ENCODE results near the gene KCTD11. TPM values are rescaled to one million over a fixed set of nuclear protein-coding genes. Genes with fewer than 3 reads are reported as not detected.

The KCTD11 gene
- total and polyA plus RNA-seq, 2 experiments from 2014 or later, result 2.2 to 7.7 TPM

DNA sequence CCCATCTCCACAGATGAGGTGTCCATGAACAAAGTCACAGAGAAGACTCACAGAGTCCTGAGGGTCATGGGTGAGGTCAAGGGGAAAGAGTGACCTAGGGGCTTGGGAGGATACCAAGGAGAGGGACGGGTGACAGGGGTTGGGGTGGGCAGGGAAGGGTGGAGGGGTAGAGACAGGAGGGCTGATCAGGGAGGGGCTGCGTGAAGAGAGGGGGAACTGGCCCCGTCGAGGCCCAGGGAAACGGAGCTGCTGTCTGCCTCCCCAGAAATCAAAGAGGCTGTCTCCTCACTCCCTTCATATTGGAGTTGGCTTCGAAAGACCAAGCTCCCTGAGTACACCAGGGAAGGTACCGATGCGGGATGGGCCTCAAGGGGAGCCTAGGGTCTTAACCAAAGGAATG lies 3.6 kb downstream of the KCTD11 start:
- no peak overlapping the region for H3K27ac ChIP-seq (ENCODE audit: low read depth)
- no peaks in the 10 kb centered on the region for H3K27me3 ChIP-seq (ENCODE audit: insufficient read depth)
- Mint-ChIP-seq H3K27me3 (ENCODE audit: insufficient read depth, low read depth, poor library complexity) (peaks cover 32% of the 10 kb centered on the region), H3K4me1 (peaks cover 18% of the 10 kb centered on the region), H3K4me3 (no peak overlapping the region), H3K27ac (no peak overlapping the region), H3K9me3 (no peaks in the 10 kb centered on the region), H3K36me3 (ENCODE audit: low read depth) (peaks cover 4% of the 10 kb centered on the region; the same call in 1 of the 3 replicates)
- H3K4me2 ChIP-seq, result no peak overlapping the region
- no peaks in the 10 kb centered on the region for H3K79me2 ChIP-seq (replicated peaks; ENCODE audit: insufficient read depth)
- no peak overlapping the region for H2AFZ ChIP-seq
- DNase-seq (ENCODE audit: low spot score) (no peak), ATAC-seq (no peak)
- no peak overlapping the region for H3K4me3 ChIP-seq
- TF ChIP-seq ZNF331 (CRISPR knock-in tag; IDR thresholded peaks at IDR 0.05; ENCODE audit: low read depth) (no peak), STAT1 (IDR thresholded peaks at IDR 0.05; ENCODE audit: unreplicated experiment) (no peak)
- TF ChIP-seq, protein P1, sequence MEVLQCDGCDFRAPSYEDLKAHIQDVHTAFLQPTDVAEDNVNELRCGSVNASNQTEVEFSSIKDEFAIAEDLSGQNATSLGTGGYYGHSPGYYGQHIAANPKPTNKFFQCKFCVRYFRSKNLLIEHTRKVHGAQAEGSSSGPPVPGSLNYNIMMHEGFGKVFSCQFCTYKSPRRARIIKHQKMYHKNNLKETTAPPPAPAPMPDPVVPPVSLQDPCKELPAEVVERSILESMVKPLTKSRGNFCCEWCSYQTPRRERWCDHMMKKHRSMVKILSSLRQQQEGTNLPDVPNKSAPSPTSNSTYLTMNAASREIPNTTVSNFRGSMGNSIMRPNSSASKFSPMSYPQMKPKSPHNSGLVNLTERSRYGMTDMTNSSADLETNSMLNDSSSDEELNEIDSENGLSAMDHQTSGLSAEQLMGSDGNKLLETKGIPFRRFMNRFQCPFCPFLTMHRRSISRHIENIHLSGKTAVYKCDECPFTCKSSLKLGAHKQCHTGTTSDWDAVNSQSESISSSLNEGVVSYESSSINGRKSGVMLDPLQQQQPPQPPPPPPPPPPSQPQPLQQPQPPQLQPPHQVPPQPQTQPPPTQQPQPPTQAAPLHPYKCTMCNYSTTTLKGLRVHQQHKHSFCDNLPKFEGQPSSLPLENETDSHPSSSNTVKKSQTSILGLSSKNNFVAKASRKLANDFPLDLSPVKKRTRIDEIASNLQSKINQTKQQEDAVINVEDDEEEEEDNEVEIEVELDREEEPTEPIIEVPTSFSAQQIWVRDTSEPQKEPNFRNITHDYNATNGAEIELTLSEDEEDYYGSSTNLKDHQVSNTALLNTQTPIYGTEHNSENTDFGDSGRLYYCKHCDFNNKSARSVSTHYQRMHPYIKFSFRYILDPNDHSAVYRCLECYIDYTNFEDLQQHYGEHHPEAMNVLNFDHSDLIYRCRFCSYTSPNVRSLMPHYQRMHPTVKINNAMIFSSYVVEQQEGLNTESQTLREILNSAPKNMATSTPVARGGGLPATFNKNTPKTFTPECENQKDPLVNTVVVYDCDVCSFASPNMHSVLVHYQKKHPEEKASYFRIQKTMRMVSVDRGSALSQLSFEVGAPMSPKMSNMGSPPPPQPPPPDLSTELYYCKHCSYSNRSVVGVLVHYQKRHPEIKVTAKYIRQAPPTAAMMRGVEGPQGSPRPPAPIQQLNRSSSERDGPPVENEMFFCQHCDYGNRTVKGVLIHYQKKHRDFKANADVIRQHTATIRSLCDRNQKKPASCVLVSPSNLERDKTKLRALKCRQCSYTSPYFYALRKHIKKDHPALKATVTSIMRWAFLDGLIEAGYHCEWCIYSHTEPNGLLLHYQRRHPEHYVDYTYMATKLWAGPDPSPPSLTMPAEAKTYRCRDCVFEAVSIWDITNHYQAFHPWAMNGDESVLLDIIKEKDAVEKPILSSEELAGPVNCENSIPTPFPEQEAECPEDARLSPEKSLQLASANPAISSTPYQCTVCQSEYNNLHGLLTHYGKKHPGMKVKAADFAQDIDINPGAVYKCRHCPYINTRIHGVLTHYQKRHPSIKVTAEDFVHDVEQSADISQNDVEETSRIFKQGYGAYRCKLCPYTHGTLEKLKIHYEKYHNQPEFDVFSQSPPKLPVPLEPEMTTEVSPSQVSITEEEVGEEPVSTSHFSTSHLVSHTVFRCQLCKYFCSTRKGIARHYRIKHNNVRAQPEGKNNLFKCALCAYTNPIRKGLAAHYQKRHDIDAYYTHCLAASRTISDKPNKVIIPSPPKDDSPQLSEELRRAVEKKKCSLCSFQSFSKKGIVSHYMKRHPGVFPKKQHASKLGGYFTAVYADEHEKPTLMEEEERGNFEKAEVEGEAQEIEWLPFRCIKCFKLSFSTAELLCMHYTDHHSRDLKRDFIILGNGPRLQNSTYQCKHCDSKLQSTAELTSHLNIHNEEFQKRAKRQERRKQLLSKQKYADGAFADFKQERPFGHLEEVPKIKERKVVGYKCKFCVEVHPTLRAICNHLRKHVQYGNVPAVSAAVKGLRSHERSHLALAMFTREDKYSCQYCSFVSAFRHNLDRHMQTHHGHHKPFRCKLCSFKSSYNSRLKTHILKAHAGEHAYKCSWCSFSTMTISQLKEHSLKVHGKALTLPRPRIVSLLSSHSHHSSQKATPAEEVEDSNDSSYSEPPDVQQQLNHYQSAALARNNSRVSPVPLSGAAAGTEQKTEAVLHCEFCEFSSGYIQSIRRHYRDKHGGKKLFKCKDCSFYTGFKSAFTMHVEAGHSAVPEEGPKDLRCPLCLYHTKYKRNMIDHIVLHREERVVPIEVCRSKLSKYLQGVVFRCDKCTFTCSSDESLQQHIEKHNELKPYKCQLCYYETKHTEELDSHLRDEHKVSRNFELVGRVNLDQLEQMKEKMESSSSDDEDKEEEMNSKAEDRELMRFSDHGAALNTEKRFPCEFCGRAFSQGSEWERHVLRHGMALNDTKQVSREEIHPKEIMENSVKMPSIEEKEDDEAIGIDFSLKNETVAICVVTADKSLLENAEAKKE (CRISPR knock-in tag; IDR thresholded peaks at IDR 0.05), result no peak
- no peaks in the 10 kb centered on the region for H3K36me3 ChIP-seq (ENCODE audit: insufficient read depth)
- H4K20me1 ChIP-seq (replicated peaks; ENCODE audit: insufficient read depth), result no peaks in the 10 kb centered on the region; the same call in 1 of the 2 replicates
- peaks cover 18% of the 10 kb centered on the region for H3K4me1 ChIP-seq (ENCODE audit: insufficient read depth)
- peaks cover 9% of the 10 kb centered on the region for H3F3A ChIP-seq (replicated peaks; ENCODE audit: low read depth)
- H3K9me2 ChIP-seq (ENCODE audit: insufficient read depth), result no peaks in the 10 kb centered on the region

DNA sequence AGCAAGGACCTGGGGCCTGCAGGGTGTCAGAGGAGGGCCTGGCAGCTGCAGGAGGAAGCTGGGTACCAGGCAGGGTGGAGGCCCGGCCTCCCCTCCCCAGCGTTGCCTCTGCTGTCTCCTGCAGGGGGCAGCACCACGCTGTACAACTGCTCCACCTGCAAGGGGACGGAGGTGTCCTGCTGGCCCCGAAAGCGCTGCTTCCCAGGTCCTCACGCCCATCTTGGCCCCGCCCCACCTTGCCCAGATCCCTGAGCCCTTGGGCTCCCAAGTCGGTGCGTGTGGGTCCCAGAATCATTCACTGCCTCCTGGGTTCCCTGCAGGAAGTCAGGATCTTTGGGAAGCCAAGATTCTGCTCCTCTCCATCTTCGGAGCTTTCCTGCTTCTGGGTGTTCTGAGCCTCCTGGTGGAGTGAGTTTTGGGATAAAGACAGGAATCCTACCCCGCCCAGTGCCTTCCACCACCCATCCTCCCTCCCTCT lies 4.1 kb downstream of the KCTD11 start:
- Mint-ChIP-seq H3K9me3 (no peaks in the 10 kb centered on the region), H3K4me3 (no peak overlapping the region; the same call in 2 of the 3 replicates), H3K4me1 (peaks cover 18% of the 10 kb centered on the region), H3K27me3 (ENCODE audit: insufficient read depth, low read depth, poor library complexity) (peaks cover 26% of the 10 kb centered on the region), H3K27ac (no peak overlapping the region), H3K36me3 (ENCODE audit: low read depth) (peaks cover 4% of the 10 kb centered on the region; the same call in 1 of the 3 replicates)
- Histone ChIP-seq H2AFZ (peak overlapping the region; percentile 97), H3K79me2 (replicated peaks; ENCODE audit: insufficient read depth) (no peaks in the 10 kb centered on the region), H3K9me2 (ENCODE audit: insufficient read depth) (no peaks in the 10 kb centered on the region), H3K4me2 (peak overlapping the region; percentile 75), H4K20me1 (replicated peaks; ENCODE audit: insufficient read depth) (no peaks in the 10 kb centered on the region; the same call in 1 of the 2 replicates), H3K4me1 (ENCODE audit: insufficient read depth) (peaks cover 18% of the 10 kb centered on the region), H3K27me3 (ENCODE audit: insufficient read depth) (no peaks in the 10 kb centered on the region), H3K27ac (ENCODE audit: low read depth) (no peak overlapping the region), H3F3A (replicated peaks; ENCODE audit: low read depth) (peaks cover 9% of the 10 kb centered on the region), H3K36me3 (ENCODE audit: insufficient read depth) (no peaks in the 10 kb centered on the region), H3K4me3 (peak overlapping the region; percentile 48; the same call in 1 of the 2 replicates)
- ATAC-seq, result peak; percentile 63
- TF ChIP-seq POLR2AphosphoS5 (IDR thresholded peaks at IDR 0.05; ENCODE audit: low read depth), result peak; percentile 28; the same call in 1 of the 2 replicates
- TF ChIP-seq CTCF (conservative IDR thresholded peaks at IDR 0.05; ENCODE audit: low read depth in 2 of 2), result peak; percentile 84 to 98
- TF ChIP-seq ZNF114 (CRISPR knock-in tag; IDR thresholded peaks at IDR 0.05), result no peak
- TF ChIP-seq, protein P2, sequence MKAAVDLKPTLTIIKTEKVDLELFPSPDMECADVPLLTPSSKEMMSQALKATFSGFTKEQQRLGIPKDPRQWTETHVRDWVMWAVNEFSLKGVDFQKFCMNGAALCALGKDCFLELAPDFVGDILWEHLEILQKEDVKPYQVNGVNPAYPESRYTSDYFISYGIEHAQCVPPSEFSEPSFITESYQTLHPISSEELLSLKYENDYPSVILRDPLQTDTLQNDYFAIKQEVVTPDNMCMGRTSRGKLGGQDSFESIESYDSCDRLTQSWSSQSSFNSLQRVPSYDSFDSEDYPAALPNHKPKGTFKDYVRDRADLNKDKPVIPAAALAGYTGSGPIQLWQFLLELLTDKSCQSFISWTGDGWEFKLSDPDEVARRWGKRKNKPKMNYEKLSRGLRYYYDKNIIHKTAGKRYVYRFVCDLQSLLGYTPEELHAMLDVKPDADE (IDR thresholded peaks at IDR 0.05), result peak; percentile 50; the same call in 1 of the 2 replicates
- TF ChIP-seq REST (IDR thresholded peaks at IDR 0.05; ENCODE audit: unreplicated experiment), result no peak
- DNase-seq (ENCODE audit: low spot score), result peak; percentile 97
